ENCODE results near the gene GTF2I. TPM values are rescaled to one million over a fixed set of nuclear protein-coding genes. Genes with fewer than 3 reads are reported as not detected.
A peak's percentile ranks its signal among the peaks of the same experiment; 100 is the strongest.
"Not testable (repeated sequence)": the region's sequence is repeated elsewhere in the genome, so short reads cannot be mapped to it uniquely, and the experiment has no call there.

Gene GTF2I
- total RNA-seq, 2 experiments from 2014 or later = 170 to 184 TPM

DNA sequence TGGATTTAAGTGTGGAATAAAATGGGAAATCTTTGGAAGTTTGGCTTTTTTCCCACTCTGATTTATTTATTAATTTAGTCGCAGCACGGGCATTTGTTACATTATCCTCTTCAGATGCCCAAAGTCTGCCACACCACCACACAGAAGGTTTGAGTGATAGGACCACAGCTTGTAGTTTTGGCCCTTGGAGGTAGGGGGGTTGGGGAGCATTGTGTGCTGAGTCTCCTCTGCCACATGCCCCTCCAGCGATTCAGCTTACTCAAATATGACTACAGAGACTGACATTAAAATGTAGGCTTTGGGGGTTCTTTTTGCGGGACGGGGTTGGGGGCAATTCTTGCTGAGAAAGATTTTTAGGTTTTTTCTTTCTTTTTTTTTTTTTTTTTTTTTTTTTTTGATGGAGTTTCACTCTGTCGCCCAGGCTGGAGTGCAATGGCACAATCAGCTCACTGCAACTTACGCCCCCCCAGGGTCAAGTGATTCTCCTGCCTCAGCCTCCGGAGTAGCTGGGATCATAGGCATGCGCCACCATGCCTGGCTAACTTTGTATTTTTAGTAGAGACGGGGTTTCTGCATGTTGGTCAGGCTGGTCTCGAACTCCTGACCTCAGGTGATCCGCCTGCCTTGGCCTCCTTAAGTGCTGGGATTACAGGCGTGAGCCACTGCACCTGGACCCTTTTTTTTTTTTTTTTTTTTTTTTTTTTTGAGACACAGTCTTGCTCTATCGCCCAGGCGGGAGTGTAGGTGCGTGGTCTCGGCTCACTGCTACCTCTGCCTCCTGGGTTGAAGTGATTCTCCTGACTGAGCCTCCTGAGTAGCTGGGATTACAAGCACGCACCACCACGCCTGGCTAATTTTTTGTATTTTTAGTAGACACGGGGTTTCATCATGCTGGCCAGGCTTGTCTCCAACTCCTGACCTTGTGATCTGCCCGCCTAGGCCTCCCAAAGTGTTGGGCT lies 4.6 kb downstream of the GTF2I start:
- H3K27me3 Mint-ChIP-seq; H3K9me3 Mint-ChIP-seq; H3K4me3 Mint-ChIP-seq; DNase-seq; ATAC-seq (ENCODE audit: low read depth): not testable (repeated sequence)
- Mint-ChIP-seq H3K36me3 (peaks cover 28% of the 10 kb centered on the region), H3K27ac (peak overlapping the region; percentile 42), H3K4me1 (peaks cover 35% of the 10 kb centered on the region)
- POLR2A ChIA-PET = interaction anchor here (1.0 kb wide), 1 partner anchor 8 kb away, joined by 3 read pairs; no protein-coding TSS in a partner anchor

DNA sequence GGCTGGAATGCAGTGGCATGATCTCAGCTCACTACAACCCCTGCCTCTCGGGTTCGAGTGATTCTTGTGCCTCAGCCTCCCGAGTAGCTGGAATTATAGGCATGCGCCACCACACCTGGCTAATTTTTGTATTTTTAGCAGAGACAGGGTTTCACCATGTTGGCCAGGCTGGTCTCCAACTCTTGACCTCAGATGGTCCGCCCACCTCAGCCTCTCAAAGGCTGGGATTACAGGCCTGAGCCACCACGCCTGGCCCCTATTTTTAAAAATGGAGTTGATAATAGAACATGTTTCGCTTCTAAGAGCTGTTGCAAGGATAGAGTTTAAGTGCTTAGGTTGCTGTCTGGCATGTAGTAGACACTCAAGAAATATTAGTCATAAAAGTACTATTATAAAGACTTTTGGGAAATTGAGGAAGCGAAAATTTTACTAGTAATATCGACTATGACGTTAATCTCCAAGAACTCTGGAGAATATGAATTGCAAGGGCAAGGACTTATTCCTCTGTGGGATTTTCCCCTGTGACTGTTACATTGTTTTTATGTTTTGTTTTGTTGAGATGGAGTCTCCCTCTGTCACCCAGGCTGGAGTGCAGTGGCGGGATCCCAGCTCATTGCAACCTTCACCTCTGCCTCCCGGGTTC lies 7.9 kb downstream of the GTF2I start:
- Mint-ChIP-seq H3K27me3 (no peaks in the 10 kb centered on the region), H3K27ac (no peak overlapping the region), H3K9me3 (no peaks in the 10 kb centered on the region), H3K4me1 (peaks cover 26% of the 10 kb centered on the region), H3K4me3 (no peak overlapping the region), H3K36me3 (peaks cover 36% of the 10 kb centered on the region)
- ATAC-seq (ENCODE audit: low read depth) (no peak), DNase-seq (no peak)
- POLR2A ChIA-PET = no interaction called here

DNA sequence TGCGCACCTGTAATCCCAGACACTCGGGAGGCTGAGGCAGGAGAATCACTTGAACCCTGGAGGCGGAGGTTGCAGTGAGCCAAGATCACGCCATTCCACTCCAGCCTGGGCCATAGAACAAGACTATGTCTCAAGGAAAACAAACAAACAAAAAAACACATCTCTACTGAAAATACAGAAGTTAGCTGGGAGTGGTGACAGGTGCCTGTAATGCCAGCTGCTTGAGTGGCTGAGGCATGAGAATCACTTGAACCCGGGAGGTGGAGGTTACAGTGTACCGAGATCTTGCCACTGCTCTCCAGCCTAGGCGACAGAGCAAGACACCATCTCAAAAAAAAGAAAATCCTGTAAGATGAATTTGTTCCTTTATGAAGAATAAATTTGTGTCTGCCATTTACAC lies 9.5 kb downstream of the GTF2I start:
- H3K27ac Mint-ChIP-seq, POLR2A ChIA-PET: not testable (repeated sequence)
- H3K36me3 Mint-ChIP-seq = peaks cover 36% of the 10 kb centered on the region

DNA sequence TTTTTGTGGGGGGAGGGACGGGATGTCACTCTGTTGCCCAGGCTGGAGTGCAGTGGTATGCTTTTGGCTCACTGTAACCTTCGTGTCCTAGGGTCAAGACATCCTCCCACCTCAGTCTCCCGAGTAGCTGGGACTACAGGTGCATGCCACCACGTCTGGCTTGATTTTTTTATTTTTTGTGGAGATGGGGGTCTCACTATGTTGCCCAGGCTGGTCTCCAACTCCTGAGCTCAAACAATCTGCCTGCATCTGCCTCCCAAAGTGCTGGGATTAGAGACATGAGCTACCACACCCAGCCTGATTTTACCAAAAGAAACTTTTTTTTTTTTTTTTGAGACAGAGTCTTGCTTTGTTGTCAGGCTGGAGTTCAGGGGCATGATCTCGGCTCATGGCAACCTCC lies 10.0 kb downstream of the GTF2I start:
- Mint-ChIP-seq H3K4me1 (peaks cover 16% of the 10 kb centered on the region), H3K36me3 (peaks cover 36% of the 10 kb centered on the region)
- H3K9me3 Mint-ChIP-seq; H3K27me3 Mint-ChIP-seq; H3K4me3 Mint-ChIP-seq; H3K27ac Mint-ChIP-seq; ATAC-seq (ENCODE audit: low read depth): not testable (repeated sequence)
- POLR2A ChIA-PET = interaction anchor here (0.6 to 0.7 kb wide), 2 partner anchors 119 to 1341 kb away, joined by 3 to 4 read pairs; no protein-coding TSS in a partner anchor
- peak; percentile 2 for DNase-seq

More for the DNA sequence above, 9.5 kb downstream of the GTF2I start:
- not testable (repeated sequence) for H3K9me3 Mint-ChIP-seq; H3K27me3 Mint-ChIP-seq; H3K4me3 Mint-ChIP-seq; DNase-seq; ATAC-seq (ENCODE audit: low read depth)
- peaks cover 17% of the 10 kb centered on the region for H3K4me1 Mint-ChIP-seq

DNA sequence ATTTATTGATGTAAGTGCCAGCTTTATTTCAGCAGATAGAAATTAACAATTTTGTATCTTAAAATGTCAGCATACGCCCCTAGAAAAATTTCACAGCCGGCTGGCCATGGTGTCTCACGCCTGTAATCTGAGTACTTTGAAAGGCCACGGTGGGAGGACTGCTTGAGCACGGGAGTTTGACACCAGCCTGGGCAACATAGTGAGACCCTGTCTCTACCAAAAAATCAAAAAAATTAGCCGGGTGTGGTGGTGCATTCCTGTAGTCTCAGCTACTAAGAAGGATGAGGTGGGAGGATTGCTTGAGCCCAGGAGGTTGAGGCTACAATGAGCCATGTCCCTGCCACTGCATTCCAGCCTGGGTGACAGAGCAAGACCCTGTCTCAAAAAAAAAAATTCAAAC lies 14.1 kb downstream of the GTF2I start:
- no peaks in the 10 kb centered on the region for H3K27me3 Mint-ChIP-seq
- no peak overlapping the region for H3K4me3 Mint-ChIP-seq
- H3K4me1 Mint-ChIP-seq = peaks cover 15% of the 10 kb centered on the region
- POLR2A ChIA-PET = no interaction called here
- peaks cover 16% of the 10 kb centered on the region for H3K36me3 Mint-ChIP-seq
- H3K27ac Mint-ChIP-seq = no peak overlapping the region
- DNase-seq = no peak
- ATAC-seq (ENCODE audit: low read depth) = no peak
- H3K9me3 Mint-ChIP-seq = no peaks in the 10 kb centered on the region

DNA sequence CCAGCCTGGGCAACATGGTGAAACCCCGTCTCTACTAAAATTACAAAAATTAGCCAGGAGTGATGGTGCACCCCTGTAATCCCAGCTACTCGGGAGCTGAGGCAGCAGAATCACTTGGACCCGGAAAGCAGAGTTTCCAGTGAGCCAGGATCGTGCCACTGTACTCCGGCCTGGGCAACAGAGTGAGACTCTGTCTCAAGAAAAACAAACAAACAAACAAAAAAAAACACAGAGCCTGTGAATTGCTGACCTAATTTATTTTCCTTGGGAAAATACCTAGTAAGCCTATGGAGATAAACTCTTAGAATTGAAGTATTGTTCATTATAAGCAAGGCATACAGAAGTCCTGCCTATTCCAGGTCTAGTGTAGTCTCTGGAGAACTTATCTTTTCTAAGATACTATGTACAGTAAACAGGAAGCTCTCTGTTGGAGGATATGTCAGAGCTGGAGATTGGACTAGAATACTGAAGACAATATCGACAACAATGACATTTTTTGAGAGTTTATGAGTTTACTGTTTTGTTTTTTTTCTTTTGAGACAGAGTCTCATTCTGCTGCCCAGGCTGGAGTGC lies 14.9 kb downstream of the GTF2I start:
- H3K27me3 Mint-ChIP-seq = no peaks in the 10 kb centered on the region
- ATAC-seq (ENCODE audit: low read depth) (no peak), DNase-seq (no peak)
- H3K4me1 Mint-ChIP-seq = peaks cover 14% of the 10 kb centered on the region
- peaks cover 14% of the 10 kb centered on the region for H3K36me3 Mint-ChIP-seq
- POLR2A ChIA-PET = no interaction called here
- no peaks in the 10 kb centered on the region for H3K9me3 Mint-ChIP-seq
- H3K4me3 Mint-ChIP-seq = no peak overlapping the region
- H3K27ac Mint-ChIP-seq = no peak overlapping the region

DNA sequence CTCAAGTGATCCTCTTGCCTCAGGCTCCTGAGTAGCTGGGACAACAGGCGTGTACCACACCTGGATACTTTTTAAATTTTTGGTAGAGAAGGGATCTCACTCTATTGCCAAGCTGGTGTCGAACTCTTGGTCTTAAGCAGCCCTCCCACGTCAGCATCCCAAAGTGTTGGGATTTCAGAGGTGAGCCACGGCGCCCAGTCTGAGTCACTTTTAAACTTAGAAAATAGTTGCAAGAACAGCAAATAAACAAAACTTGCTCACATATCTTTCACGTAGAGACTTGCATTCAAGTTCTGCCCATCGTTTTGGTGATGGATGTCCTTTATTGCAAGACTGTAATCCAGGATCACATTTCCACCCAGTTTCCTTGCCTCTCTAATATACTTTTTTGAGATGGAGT lies 16.6 kb downstream of the GTF2I start:
- Mint-ChIP-seq H3K27ac (no peak overlapping the region), H3K27me3 (no peaks in the 10 kb centered on the region), H3K9me3 (no peaks in the 10 kb centered on the region), H3K4me1 (peaks cover 9% of the 10 kb centered on the region), H3K4me3 (no peak overlapping the region), H3K36me3 (peaks cover 12% of the 10 kb centered on the region)
- POLR2A ChIA-PET = no interaction called here
- ATAC-seq (ENCODE audit: low read depth) = no peak
- DNase-seq = no peak

DNA sequence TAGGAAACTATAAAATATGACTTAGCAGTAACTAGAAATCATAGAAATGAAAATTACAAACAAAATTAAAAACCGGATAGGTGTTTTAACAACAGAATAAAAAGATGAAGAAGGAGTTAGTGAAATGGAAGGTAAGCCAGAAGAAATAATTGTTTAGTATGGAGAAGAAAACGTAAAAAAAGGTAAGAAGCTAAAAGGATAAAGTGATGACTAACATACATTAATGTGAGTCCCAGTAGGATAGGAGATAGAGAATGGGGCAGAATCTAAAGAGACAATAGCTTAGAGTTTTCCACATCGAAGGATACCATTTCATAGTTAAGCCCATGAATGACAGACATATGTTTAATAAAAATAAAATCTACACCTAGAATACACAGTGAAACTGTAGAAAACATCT lies 25.3 kb downstream of the GTF2I start:
- POLR2A ChIA-PET = no interaction called here
- Mint-ChIP-seq H3K4me3 (no peak overlapping the region), H3K36me3 (peaks cover 15% of the 10 kb centered on the region), H3K27me3 (no peaks in the 10 kb centered on the region), H3K27ac (no peak overlapping the region), H3K4me1 (peaks cover 5% of the 10 kb centered on the region), H3K9me3 (no peaks in the 10 kb centered on the region)
- DNase-seq = no peak
- no peak for ATAC-seq (ENCODE audit: low read depth)

DNA sequence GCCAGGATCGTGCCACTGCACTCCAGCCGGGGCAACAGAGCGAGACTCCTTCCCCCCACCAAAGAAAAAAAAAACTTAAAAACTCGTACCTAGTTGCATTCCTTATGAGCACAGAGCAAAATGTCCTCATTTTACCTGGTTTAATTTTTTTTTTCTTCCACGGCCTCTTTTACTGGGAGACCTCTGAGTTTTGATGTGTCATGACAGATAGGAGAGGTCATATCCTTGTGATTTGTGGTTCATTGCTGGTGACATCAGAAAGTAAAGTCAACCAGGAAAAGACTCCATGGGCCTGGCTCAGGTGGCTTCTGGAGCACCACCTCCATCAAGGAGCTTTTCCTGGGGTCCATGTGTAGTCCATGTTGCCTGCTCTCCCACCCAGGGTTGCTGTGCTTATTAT lies 26.3 kb downstream of the GTF2I start:
- DNase-seq = no peak
- Mint-ChIP-seq H3K27ac (no peak overlapping the region), H3K4me1 (peaks cover 7% of the 10 kb centered on the region), H3K36me3 (peaks cover 13% of the 10 kb centered on the region), H3K9me3 (no peaks in the 10 kb centered on the region), H3K4me3 (no peak overlapping the region), H3K27me3 (no peaks in the 10 kb centered on the region)
- POLR2A ChIA-PET = interaction anchor here (0.9 kb wide), 1 partner anchor 13 kb away, joined by 3 read pairs; no protein-coding TSS in a partner anchor
- ATAC-seq (ENCODE audit: low read depth) = no peak

DNA sequence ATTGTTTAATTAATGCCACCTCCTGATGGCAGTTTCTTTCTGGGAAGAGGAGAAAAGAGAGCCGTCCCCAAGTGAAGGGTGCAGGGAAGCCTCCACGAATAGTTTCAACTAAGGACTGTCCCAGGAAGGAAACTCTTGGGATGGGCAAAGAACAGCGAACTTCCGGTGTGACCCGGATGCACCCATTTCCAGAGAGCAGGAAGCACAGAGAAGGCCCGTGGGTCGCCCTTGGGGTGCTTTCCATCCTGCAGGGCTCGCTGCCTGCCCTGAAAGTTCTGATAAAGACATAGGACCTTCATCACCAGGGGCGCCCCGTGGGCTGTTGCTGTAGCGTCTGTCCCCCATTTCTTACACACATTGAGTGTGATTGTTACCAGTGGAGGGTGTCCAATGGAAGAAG lies 27.0 kb downstream of the GTF2I start:
- POLR2A ChIA-PET = interaction anchor here (0.9 kb wide), 1 partner anchor 14 kb away, joined by 3 read pairs; no protein-coding TSS in a partner anchor
- ATAC-seq (ENCODE audit: low read depth) = no peak
- no peaks in the 10 kb centered on the region for H3K27me3 Mint-ChIP-seq
- no peak for DNase-seq
- no peak overlapping the region for H3K27ac Mint-ChIP-seq
- H3K9me3 Mint-ChIP-seq = no peaks in the 10 kb centered on the region
- peaks cover 7% of the 10 kb centered on the region for H3K4me1 Mint-ChIP-seq
- peaks cover 13% of the 10 kb centered on the region for H3K36me3 Mint-ChIP-seq
- no peak overlapping the region for H3K4me3 Mint-ChIP-seq

DNA sequence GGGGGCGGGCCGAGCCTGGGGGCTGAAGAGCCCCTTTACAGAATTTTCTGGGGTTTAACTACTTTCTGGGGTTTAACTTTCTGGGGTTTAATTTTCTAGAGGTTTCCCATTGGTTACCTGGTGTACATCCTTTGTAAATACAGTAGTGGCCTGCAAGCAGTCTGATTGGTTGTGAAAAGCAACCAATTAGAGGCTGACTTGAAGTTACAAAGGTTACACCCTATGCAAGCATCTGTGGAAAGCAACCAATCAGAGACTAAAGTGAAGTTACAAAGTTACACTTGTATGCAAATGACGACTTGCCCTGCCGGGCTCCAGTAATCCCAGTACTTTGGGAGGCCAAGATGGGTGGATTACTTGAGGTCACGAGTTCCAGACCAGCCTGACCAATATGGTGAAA lies 27.4 kb downstream of the GTF2I start:
- ATAC-seq (ENCODE audit: low read depth) (no peak), DNase-seq (no peak)
- Mint-ChIP-seq H3K4me1 (peaks cover 7% of the 10 kb centered on the region), H3K9me3 (no peaks in the 10 kb centered on the region), H3K27ac (no peak overlapping the region), H3K27me3 (no peaks in the 10 kb centered on the region), H3K36me3 (peaks cover 13% of the 10 kb centered on the region), H3K4me3 (no peak overlapping the region)
- POLR2A ChIA-PET = no interaction called here

DNA sequence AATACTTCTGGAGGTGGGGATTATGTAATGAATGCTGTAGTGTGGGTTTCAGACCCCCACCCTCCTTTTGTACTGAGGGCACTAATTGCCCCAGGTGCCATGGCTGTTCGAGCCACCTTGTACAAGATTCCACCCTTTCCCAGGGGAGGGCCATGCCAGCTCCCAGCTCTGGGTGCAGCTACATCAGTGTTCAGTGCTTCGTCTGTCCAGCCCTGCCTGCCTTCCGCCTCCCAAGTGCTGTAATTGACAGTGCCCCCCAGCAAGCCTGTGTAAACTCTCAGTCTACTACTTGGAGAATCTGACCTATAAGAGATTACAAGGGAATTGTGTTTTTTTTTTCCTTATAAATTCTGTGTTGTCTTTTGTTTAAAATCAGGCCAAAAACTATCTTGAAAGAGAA lies 33.0 kb downstream of the GTF2I start:
- Mint-ChIP-seq H3K27me3 (no peaks in the 10 kb centered on the region), H3K36me3 (peaks cover 37% of the 10 kb centered on the region), H3K9me3 (no peaks in the 10 kb centered on the region), H3K4me3 (no peak overlapping the region), H3K27ac (no peak overlapping the region), H3K4me1 (peaks cover 7% of the 10 kb centered on the region)
- ATAC-seq (ENCODE audit: low read depth) (no peak), DNase-seq (no peak)
- POLR2A ChIA-PET = no interaction called here

DNA sequence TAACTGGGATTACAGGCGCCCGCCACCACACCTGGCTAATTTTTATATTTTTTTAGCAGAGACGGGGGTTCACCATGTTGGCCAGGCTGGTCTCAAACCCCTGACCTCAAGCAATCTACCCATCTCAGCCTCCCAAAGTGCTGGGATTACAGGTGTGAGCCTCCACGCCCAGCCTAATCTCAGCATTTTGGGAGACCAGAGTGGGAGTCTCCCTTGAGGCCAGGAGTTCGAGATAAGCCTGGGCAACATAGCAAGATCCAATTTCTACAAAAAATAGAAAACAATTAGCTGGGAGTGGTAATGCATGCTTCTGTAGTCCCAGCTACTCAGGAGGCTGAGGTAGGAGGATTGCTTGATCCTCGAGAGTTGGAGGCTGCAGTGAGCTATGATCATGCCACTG lies 46.9 kb downstream of the GTF2I start:
- H3K4me1 Mint-ChIP-seq; ATAC-seq (ENCODE audit: low read depth); DNase-seq; H3K27me3 Mint-ChIP-seq; H3K27ac Mint-ChIP-seq; H3K4me3 Mint-ChIP-seq; H3K9me3 Mint-ChIP-seq: not testable (repeated sequence)
- peaks cover 31% of the 10 kb centered on the region for H3K36me3 Mint-ChIP-seq
- POLR2A ChIA-PET = interaction anchor here (0.7 kb wide), 1 partner anchor 13 kb away, joined by 7 read pairs; no protein-coding TSS in a partner anchor

Data from activated naive CD8-positive, alpha-beta T cell treated with anti-CD3 and anti-CD28 coated beads, Interleukin-2, amount 10 ng/mL, durations not matched to agents 7 days and 5 days (primary cell).